ENCODE results near the gene BMP8A. TPM values are rescaled to one million over a fixed set of nuclear protein-coding genes. Genes with fewer than 3 reads are reported as not detected.

Gene BMP8A
- total and polyA plus RNA-seq, 2 experiments from 2014 or later, result 1.2 to 2.8 TPM

GRCh38 chr1:39524171-39524570 lies 32.7 kb downstream of the BMP8A start:
- Histone ChIP-seq H3K36me3 (replicated peaks; ENCODE audit: insufficient read depth, low read depth) (no peaks in the 10 kb centered on the region), H3K79me2 (no peaks in the 10 kb centered on the region), H3K4me2 (no peak overlapping the region), H3K27ac (no peak overlapping the region), H2AFZ (no peak overlapping the region), H3K9me2 (replicated peaks; ENCODE audit: insufficient read depth) (no peaks in the 10 kb centered on the region), H4K20me1 (ENCODE audit: insufficient read depth, poor library complexity, severe bottlenecking) (no peaks in the 10 kb centered on the region), H3K4me3 (no peak overlapping the region), H3K9me3 (ENCODE audit: low read depth) (no peaks in the 10 kb centered on the region), H3K27me3 (no peaks in the 10 kb centered on the region), H3K4me1 (ENCODE audit: insufficient read depth) (no peaks in the 10 kb centered on the region)
- no peak for TF ChIP-seq EZH2 (IDR thresholded peaks at IDR 0.05; ENCODE audit: borderline replicate concordance)
- no peak for TF ChIP-seq CTCF (IDR thresholded peaks at IDR 0.05; ENCODE audit: poor library complexity)
- no peak for TF ChIP-seq EZH2phosphoT487 (IDR thresholded peaks at IDR 0.05; ENCODE audit: low read depth, severe bottlenecking, unreplicated experiment)
- 74% methylated on average over 6 of the region's 6 CpGs for WGBS (ENCODE audit: low lambda C conversion rate, missing lambda C conversion rate)
- DNase-seq (ENCODE audit: low spot score), result no peak

DNA sequence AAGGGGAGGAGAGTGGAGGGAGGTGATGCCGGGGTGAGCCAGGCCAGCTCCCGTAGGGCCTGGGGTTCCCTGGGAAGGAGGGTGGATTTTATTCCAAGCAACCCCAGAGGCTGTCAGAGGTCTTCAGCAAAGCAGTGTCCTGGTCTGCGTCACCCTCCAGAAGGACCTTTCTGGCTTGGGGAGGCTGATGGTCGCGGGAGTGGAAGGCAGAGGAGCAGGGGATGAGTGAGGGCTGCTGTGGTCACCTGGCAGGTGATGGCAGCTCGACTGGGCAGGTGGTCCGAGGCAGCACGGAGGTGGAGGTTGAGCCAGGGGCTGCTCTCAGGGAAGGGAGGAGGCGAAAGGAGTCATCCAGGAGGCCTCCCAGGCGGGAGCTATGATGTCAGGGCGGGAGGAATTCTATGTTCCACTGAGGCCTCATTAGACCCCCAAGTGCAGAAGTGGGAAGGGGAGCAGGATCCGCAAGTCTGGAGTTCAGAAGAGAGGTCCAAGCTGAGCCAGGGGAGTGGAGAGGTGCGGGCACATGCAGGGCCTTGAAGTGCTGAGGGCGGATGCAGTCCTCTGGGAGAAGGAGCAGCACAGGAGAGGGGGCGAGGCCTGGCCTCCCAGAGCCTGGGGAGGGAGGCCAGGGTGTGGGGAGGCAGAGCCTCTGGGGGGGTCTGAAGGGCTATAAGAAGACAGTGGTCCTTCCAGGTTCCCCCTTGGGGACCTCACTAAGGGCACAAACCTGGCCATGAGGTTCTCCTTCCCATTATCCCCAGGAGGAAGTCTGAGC lies 33.3 kb downstream of the BMP8A start:
- Histone ChIP-seq H3K9me3 (ENCODE audit: low read depth) (no peaks in the 10 kb centered on the region), H3K4me3 (no peak overlapping the region), H3K27me3 (no peaks in the 10 kb centered on the region), H2AFZ (no peak overlapping the region), H3K79me2 (no peaks in the 10 kb centered on the region), H4K20me1 (ENCODE audit: insufficient read depth, poor library complexity, severe bottlenecking) (no peaks in the 10 kb centered on the region), H3K27ac (no peak overlapping the region), H3K36me3 (replicated peaks; ENCODE audit: insufficient read depth, low read depth) (no peaks in the 10 kb centered on the region), H3K9me2 (replicated peaks; ENCODE audit: insufficient read depth) (no peaks in the 10 kb centered on the region), H3K4me2 (no peak overlapping the region), H3K4me1 (ENCODE audit: insufficient read depth) (no peaks in the 10 kb centered on the region)
- no peak for DNase-seq (ENCODE audit: low spot score)
- 92% methylated on average over 15 of the region's 15 CpGs for WGBS (ENCODE audit: low lambda C conversion rate, missing lambda C conversion rate)
- TF ChIP-seq EZH2phosphoT487 (IDR thresholded peaks at IDR 0.05; ENCODE audit: low read depth, severe bottlenecking, unreplicated experiment), result no peak

DNA sequence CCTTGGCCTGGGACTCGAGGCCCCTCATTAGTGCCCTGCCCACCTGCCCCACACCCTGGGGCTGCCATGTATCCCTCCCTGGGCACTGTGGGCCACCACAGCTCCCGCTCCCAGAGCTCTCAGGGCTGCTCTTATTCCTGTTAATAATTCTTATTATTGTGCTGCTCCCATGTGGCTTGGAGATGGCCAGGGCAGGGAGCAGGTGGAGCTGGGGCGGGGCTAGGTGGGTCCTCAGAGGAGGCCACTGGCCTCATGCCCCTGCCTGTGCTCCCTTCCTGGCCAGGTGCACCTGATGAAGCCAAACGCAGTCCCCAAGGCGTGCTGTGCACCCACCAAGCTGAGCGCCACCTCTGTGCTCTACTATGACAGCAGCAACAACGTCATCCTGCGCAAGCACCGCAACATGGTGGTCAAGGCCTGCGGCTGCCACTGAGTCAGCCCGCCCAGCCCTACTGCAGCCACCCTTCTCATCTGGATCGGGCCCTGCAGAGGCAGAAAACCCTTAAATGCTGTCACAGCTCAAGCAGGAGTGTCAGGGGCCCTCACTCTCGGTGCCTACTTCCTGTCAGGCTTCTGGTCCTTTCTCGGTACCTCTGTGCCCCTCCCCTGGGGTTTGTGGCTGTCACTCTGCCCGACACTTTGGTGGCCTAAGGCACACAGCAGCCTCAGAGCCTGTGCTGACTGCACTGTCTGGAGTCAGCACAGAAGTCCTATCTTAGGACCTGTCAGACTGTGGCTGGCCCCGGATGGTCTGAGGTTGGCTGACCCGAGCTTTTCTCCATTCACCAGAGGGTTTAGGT lies 34.1 kb downstream of the BMP8A start:
- Histone ChIP-seq H3K27me3 (no peaks in the 10 kb centered on the region), H2AFZ (no peak overlapping the region), H3K27ac (no peak overlapping the region), H4K20me1 (ENCODE audit: insufficient read depth, poor library complexity, severe bottlenecking) (no peaks in the 10 kb centered on the region), H3K4me2 (no peak overlapping the region), H3K36me3 (replicated peaks; ENCODE audit: insufficient read depth, low read depth) (no peaks in the 10 kb centered on the region), H3K9me2 (replicated peaks; ENCODE audit: insufficient read depth) (no peaks in the 10 kb centered on the region), H3K9me3 (ENCODE audit: low read depth) (no peaks in the 10 kb centered on the region), H3K4me3 (no peak overlapping the region), H3K79me2 (no peaks in the 10 kb centered on the region), H3K4me1 (ENCODE audit: insufficient read depth) (no peaks in the 10 kb centered on the region)
- no peak for DNase-seq (ENCODE audit: low spot score)
- 91% methylated on average over 17 of the region's 17 CpGs for WGBS (ENCODE audit: low lambda C conversion rate, missing lambda C conversion rate)
- TF ChIP-seq CTCF (IDR thresholded peaks at IDR 0.05; ENCODE audit: poor library complexity) (no peak), EZH2phosphoT487 (IDR thresholded peaks at IDR 0.05; ENCODE audit: low read depth, severe bottlenecking, unreplicated experiment) (no peak), EZH2 (IDR thresholded peaks at IDR 0.05; ENCODE audit: borderline replicate concordance) (no peak)
